Activated CD4-positive, alpha-beta T cell treated with anti-CD3 and anti-CD28 coated beads, Interleukin-2, amount 10 ng/mL, durations not matched to agents 7 days and 5 days (primary cell): ENCODE results near the gene AIFM1. TPM values are rescaled to one million over a fixed set of nuclear protein-coding genes. Genes with fewer than 3 reads are reported as not detected.

ENCODE experiments used
- CTCF ChIA-PET: fragments of 350-600 bp; sonication (Branson Sonifier 250); formaldehyde crosslinking; loops from one replicate; lab custom pipeline; 2021; ENCODE audit warnings: antibody characterized with exemption; lab: Charles Lee
- POLR2A ChIA-PET: fragments of 350-600 bp; sonication (Branson Sonifier 250); formaldehyde crosslinking; loops from one replicate; lab custom pipeline; 2021; ENCODE audit warnings: antibody characterized with exemption; lab: Charles Lee
- DNase-seq: peaks from one replicate; pipeline ENCODE4 v3.0.0-alpha.2; 2020
- H3K27ac Mint-ChIP-seq: one replicate; pipeline ENCODE4 v1.8.0; 2021; ENCODE audit warnings: mild to moderate bottlenecking, moderate library complexity, mixed read lengths
- H3K27me3 Mint-ChIP-seq: one replicate; pipeline ENCODE4 v1.8.0; 2021; ENCODE audit warnings: mixed read lengths
- H3K36me3 Mint-ChIP-seq: one replicate; pipeline ENCODE4 v1.8.0; 2021; ENCODE audit warnings: low read depth, mixed read lengths
- H3K4me1 Mint-ChIP-seq: one replicate; pipeline ENCODE4 v1.8.0; 2021; ENCODE audit warnings: mixed read lengths
- H3K4me3 Mint-ChIP-seq: one replicate; pipeline ENCODE4 v1.8.0; 2021; ENCODE audit warnings: mild to moderate bottlenecking, moderate library complexity, mixed read lengths
- H3K9me3 Mint-ChIP-seq: one replicate; pipeline ENCODE4 v1.8.0; 2021; ENCODE audit warnings: mixed read lengths
- total RNA-seq, 2 experiments: library from RNA; stranded (reverse); gene quantifications; one replicate each; pipeline ENCODE4 v1.2.3, GENCODE V29; 2021

The AIFM1 gene
- 10 to 100 TPM; 32.3 to 40.3 TPM for total RNA-seq

DNA sequence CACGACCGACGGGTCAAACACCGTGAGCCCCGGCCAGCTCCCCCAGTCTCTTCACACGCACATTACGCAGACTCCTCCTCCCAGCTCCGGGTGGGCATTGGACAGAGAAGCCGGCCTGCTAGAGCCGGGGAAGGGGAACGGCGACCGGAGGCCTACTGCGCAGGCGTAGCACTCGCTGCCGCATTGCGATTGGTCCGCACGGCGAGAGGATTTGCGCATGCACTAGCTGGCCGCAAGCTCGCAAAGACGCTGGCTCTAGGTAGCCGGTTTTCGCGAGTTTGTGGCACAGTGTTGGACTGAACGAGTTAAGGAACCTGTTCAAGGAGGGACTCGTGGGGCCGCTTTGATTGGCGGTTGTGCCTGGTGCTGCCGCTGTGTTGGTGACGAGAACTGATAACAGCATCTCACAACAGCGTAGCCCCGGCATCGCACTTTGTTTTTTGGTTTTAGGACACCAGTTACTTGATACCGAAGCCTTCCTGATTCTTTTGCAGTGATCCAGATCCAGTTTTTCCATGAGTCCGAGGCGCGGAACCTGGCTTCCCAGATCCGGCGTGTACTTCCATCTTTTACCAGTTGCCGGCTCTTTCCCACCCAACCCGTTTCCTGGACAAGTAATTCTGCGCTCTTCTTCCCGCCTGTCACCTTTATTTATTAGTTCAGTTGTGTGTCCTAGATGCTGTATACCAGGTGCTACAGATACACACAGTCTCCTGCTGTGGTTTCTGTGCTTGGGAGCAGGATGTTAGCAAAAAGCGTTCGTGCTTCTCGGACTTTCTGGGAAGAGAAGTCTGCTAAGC, at the start of gene AIFM1:
TSS of gene AIFM1 (minus strand) at position 139 of the 800 bp plus-strand sequence. CDS start 185 bp downstream, outside the sequence.
- Mint-ChIP-seq H3K9me3 (no peaks in the 10 kb centered on the region), H3K4me1 (peaks cover 54% of the 10 kb centered on the region), H3K4me3 (peak within 1 kb of the TSS; percentile 91), H3K27ac (peak within 1 kb of the TSS; percentile 95), H3K36me3 (no peaks in the 10 kb centered on the region), H3K27me3 (no peaks in the 10 kb centered on the region)
- ChIA-PET POLR2A (no interaction called here), CTCF (interaction anchor here (0.7 to 2.5 kb wide), 4 partner anchors 8 to 85 kb away, joined by 3 to 9 read pairs (median 4); no protein-coding TSS in a partner anchor)
- DNase-seq: peak; percentile 91

DNA sequence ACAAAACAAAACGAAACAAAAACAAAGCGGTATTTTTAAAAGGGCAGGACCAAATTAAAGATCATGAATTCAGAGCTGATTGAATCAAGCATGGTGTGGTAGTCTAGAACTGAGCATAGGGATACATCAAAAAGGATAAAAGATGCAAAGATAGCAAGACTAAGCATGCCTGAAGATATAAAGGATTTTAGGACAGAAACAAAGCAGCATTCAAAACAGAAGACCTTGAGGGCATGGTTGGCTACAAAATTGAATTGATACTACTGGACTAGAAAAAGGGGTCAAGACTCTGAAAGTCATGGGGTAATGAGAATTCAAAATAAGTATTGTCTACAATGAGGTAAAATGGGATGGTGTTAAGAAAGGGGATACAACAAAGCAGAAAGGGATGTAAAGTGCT, 47.7 kb upstream of the AIFM1 start:
- ChIA-PET POLR2A (no interaction called here), CTCF (no interaction called here)
- no peak for DNase-seq
- Mint-ChIP-seq H3K36me3 (peaks cover 36% of the 10 kb centered on the region), H3K4me1 (peaks cover 17% of the 10 kb centered on the region), H3K4me3 (no peak overlapping the region), H3K27me3 (no peaks in the 10 kb centered on the region), H3K27ac (no peak overlapping the region), H3K9me3 (no peaks in the 10 kb centered on the region)

DNA sequence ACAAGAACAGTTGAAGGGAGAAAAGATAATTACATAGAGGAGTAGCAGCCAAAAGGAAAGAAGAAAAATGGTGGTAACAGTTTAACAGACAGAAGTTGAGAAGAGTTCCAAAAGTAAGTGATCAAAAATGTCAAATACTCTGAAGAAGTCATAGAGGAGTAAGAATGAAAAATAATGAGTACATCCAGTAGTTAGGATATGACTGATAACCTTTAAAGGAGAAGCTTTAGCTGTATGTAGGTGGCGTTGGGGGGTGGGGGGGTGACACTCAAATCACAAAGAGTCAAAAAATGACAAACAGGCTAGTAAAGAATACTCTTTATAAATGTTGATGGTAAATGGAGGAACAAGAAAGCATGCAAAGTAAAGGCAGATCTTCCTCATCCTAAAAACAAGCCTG, 46.7 kb upstream of the AIFM1 start:
- no peaks in the 10 kb centered on the region for H3K9me3 Mint-ChIP-seq
- CTCF ChIA-PET: interaction anchor here (0.7 to 2.3 kb wide), 3 partner anchors 8 to 42 kb away, joined by 3 to 5 read pairs (median 3); no protein-coding TSS in a partner anchor
- H3K36me3 Mint-ChIP-seq: peaks cover 36% of the 10 kb centered on the region
- H3K4me1 Mint-ChIP-seq: peaks cover 17% of the 10 kb centered on the region
- no peak overlapping the region for H3K27ac Mint-ChIP-seq
- H3K27me3 Mint-ChIP-seq: no peaks in the 10 kb centered on the region
- POLR2A ChIA-PET: no interaction called here
- no peak for DNase-seq
- H3K4me3 Mint-ChIP-seq: no peak overlapping the region

DNA sequence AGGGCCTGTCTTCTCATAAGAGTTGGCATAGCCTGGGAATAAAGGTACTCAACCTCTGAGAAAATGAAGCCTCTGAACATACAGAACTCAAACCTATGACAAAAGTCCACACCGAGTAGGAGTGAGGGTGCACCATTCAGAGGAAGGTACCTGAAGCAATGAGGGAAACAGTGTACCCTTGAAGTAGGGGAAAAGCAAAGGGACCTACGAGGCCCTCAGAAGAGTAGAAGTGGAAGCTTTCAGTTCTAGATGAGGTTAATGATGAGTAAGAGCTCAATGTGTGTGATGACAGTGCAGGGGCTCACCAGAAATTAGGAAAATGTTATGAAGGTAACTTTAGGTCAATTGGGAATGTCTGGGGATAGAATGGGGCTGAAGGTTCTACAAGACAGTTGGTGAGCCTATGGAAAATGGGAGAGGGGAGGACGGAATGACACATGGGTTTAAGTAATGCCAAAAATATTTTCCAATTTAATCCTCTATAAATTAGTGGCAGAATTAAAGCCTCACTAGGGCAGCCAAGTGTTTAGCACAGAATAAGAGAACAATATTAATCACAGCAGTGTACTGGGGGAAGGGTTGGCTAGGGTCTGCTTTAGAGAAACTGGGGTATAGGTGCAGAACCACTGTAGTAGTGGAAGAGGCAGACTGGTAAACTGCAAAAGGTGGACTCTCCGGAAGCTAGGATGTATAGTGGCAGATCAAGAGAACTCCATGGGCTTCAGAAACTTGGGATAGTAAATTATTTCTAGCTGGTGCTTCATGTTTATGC, 46.0 kb upstream of the AIFM1 start:
- CTCF ChIA-PET: interaction anchor here (0.7 to 2.3 kb wide), 4 partner anchors 9 to 41 kb away, joined by 3 to 5 read pairs (median 3); no protein-coding TSS in a partner anchor
- no peaks in the 10 kb centered on the region for H3K9me3 Mint-ChIP-seq
- H3K27me3 Mint-ChIP-seq: no peaks in the 10 kb centered on the region
- H3K4me1 Mint-ChIP-seq: peaks cover 17% of the 10 kb centered on the region
- peaks cover 31% of the 10 kb centered on the region for H3K36me3 Mint-ChIP-seq
- H3K4me3 Mint-ChIP-seq: no peak overlapping the region
- no peak overlapping the region for H3K27ac Mint-ChIP-seq
- POLR2A ChIA-PET: no interaction called here
- DNase-seq: no peak

DNA sequence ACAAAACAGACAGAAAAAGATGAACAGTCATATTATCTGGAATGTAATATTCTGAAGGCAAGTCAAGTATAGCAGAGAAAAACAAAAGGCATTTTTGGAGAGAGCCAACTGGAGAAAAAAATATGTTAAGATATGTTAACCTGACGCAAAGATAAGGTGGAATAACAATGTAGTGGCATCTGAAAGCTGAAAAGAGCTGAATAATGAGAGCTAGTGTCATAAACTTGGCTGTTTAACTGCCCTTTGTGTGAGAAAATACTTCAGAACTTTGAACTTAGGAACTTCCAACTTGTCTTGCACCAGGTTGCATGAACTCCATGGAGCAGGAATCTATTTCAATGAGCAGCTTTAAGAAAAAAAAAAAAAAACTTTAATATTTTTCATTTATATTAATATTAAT, 39.0 kb upstream of the AIFM1 start:
- ChIA-PET CTCF (no interaction called here), POLR2A (no interaction called here)

DNA sequence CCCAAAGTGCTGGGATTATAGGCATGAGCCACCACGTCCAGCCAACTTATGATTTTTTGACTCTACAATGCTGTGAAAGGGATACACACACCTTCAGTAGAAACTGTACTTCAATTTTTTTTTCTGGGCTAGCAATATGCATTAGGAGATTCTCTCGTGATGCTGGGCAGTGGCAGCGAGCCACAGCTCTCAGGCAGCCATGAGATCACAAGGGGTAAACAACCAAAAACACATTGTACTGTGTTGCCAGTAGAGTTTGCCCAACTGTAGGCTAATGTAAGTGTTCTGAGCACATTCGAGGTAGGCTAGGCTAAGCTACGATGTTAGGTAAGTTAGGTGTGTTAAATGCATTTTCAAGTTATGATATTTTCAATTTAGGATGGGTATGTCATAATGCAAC, 31.8 kb upstream of the AIFM1 start:
- Mint-ChIP-seq H3K4me3 (no peak overlapping the region), H3K27ac (no peak overlapping the region), H3K36me3 (no peaks in the 10 kb centered on the region), H3K4me1 (peaks cover under 1% of the 10 kb centered on the region), H3K9me3 (no peaks in the 10 kb centered on the region), H3K27me3 (peaks cover 5% of the 10 kb centered on the region)
- DNase-seq: no peak
- ChIA-PET CTCF (interaction anchor here (0.9 to 1.6 kb wide), 2 partner anchors 11 to 137 kb away, joined by 3 to 4 read pairs; no protein-coding TSS in a partner anchor), POLR2A (no interaction called here)

More for the DNA sequence above, 39.0 kb upstream of the AIFM1 start:
- H3K4me3 Mint-ChIP-seq: no peak overlapping the region
- H3K36me3 Mint-ChIP-seq: peaks cover 9% of the 10 kb centered on the region
- no peaks in the 10 kb centered on the region for H3K9me3 Mint-ChIP-seq
- DNase-seq: no peak
- no peaks in the 10 kb centered on the region for H3K27me3 Mint-ChIP-seq
- no peak overlapping the region for H3K27ac Mint-ChIP-seq
- no peaks in the 10 kb centered on the region for H3K4me1 Mint-ChIP-seq

DNA sequence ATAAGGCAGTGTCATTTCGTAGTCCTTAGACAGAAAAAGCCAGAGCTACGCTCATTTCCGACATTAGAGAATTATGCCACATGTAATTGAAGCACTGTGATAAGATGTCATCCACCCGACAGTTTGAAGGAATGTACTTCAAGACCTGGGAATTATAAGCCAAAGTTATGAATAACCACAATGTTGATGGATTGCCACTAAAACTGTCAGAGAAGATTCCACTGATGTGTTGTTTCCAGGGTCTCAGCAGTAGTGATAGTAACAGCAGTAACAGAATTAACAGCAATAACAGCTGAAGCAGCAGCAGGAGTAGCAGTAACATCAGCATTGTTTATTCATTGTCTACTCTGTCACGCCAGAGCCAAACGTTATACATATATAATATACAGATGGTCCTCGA, 30.8 kb upstream of the AIFM1 start:
- POLR2A ChIA-PET: no interaction called here
- peaks cover 5% of the 10 kb centered on the region for H3K27me3 Mint-ChIP-seq
- no peak for DNase-seq
- CTCF ChIA-PET: interaction anchor here (1.6 kb wide), 1 partner anchor 10 kb away, joined by 4 read pairs; no protein-coding TSS in a partner anchor
- no peak overlapping the region for H3K27ac Mint-ChIP-seq
- H3K4me1 Mint-ChIP-seq: peaks cover 3% of the 10 kb centered on the region
- H3K36me3 Mint-ChIP-seq: no peaks in the 10 kb centered on the region
- H3K4me3 Mint-ChIP-seq: no peak overlapping the region
- H3K9me3 Mint-ChIP-seq: no peaks in the 10 kb centered on the region

DNA sequence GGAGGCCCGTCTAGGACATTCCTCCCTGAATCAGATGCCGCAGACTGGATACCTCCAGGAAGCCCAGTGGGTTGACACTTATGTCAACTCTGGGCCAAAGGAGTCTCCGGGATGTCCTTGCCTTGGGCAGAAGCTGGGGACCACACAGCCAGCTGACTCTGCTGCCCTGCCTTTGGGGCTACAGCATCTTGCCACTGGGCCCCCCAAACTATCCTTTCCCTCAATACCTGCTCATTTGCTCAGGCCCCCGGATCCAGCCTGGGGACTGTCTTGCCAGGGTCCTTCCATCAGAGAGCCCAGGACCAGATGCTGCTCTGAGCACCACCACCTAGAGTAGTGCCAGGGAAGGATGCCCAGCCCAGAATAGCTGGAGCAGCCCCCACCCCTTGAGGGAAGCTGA, 25.2 kb upstream of the AIFM1 start:
- H3K27ac Mint-ChIP-seq: no peak overlapping the region
- no peak for DNase-seq
- no peaks in the 10 kb centered on the region for H3K36me3 Mint-ChIP-seq
- no peak overlapping the region for H3K4me3 Mint-ChIP-seq
- POLR2A ChIA-PET: no interaction called here
- H3K27me3 Mint-ChIP-seq: peaks cover 5% of the 10 kb centered on the region
- peaks cover 8% of the 10 kb centered on the region for H3K4me1 Mint-ChIP-seq
- CTCF ChIA-PET: interaction anchor here (2.9 kb wide), 1 partner anchor 110 kb away, joined by 17 read pairs; no protein-coding TSS in a partner anchor
- no peaks in the 10 kb centered on the region for H3K9me3 Mint-ChIP-seq

DNA sequence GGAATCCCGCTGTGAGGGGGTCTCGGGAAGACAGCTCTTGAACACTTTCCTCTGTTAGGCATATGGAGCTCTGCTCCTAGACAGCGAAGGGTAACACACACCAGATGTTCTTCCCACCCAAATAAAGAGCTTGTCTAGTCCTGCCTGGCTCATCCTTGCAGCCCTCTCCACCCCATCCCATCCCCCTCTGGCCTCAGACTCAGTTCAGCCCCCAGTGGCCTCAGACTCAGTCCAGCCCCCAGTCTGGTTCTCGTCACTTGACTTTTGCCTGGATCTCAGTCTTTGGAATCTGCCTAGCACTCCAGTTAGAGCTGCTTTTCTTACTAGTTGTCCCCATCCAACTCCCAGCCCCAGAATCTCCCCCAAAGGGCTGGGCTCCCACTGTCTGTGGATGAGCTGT, 21.0 kb upstream of the AIFM1 start:
- ChIA-PET POLR2A (no interaction called here), CTCF (interaction anchor here (0.8 to 1.5 kb wide), 3 partner anchors 10 to 17 kb away, joined by 3 to 4 read pairs (median 4); no protein-coding TSS in a partner anchor)
- DNase-seq: no peak
- Mint-ChIP-seq H3K9me3 (no peaks in the 10 kb centered on the region), H3K36me3 (peaks cover 7% of the 10 kb centered on the region), H3K4me3 (no peak overlapping the region), H3K27me3 (no peaks in the 10 kb centered on the region), H3K27ac (peak overlapping the region; percentile 62), H3K4me1 (peaks cover 26% of the 10 kb centered on the region)

DNA sequence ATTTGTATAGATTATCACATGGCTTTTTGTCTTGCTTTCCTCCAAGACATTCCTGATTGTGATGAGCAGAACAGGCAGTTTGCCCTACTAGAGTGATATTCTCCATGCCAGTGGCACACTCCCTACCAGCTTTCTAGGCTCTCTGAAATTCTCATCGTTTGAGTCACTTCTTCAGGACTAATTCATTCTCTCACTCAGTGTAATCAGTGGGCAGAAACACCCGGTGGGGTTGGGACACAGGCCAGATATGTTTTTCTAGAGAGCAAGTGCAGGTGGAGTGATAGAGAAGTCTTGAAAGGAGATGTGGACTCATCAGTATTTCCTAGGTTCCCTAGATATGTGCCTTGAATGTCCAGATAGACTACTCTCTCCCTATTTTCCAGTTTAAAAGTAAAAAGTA, 19.2 kb upstream of the AIFM1 start:
- CTCF ChIA-PET: no interaction called here
- no peaks in the 10 kb centered on the region for H3K9me3 Mint-ChIP-seq
- no peak overlapping the region for H3K4me3 Mint-ChIP-seq
- no peaks in the 10 kb centered on the region for H3K27me3 Mint-ChIP-seq
- H3K27ac Mint-ChIP-seq: peak overlapping the region; percentile 60
- H3K36me3 Mint-ChIP-seq: peaks cover 9% of the 10 kb centered on the region
- H3K4me1 Mint-ChIP-seq: peaks cover 28% of the 10 kb centered on the region
- no peak for DNase-seq
- POLR2A ChIA-PET: no interaction called here

DNA sequence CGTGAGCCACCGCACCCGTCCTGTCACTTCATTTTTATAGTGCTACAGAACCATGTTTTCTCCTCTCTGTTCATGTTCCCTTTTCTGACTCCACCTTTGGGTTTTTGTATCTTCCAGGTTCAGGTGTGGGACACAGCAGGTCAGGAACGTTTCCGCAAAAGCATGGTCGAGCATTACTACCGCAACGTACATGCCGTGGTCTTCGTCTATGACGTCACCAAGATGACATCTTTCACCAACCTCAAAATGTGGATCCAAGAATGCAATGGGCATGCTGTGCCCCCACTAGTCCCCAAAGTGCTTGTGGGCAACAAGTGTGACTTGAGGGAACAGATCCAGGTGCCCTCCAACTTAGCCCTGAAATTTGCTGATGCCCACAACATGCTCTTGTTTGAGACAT, 18.5 kb upstream of the AIFM1 start:
- H3K4me3 Mint-ChIP-seq: peak overlapping the region; percentile 38
- no peaks in the 10 kb centered on the region for H3K9me3 Mint-ChIP-seq
- H3K36me3 Mint-ChIP-seq: peaks cover 14% of the 10 kb centered on the region
- DNase-seq: no peak
- H3K27ac Mint-ChIP-seq: peak overlapping the region; percentile 84
- H3K27me3 Mint-ChIP-seq: no peaks in the 10 kb centered on the region
- ChIA-PET CTCF (no interaction called here), POLR2A (no interaction called here)
- peaks cover 34% of the 10 kb centered on the region for H3K4me1 Mint-ChIP-seq

DNA sequence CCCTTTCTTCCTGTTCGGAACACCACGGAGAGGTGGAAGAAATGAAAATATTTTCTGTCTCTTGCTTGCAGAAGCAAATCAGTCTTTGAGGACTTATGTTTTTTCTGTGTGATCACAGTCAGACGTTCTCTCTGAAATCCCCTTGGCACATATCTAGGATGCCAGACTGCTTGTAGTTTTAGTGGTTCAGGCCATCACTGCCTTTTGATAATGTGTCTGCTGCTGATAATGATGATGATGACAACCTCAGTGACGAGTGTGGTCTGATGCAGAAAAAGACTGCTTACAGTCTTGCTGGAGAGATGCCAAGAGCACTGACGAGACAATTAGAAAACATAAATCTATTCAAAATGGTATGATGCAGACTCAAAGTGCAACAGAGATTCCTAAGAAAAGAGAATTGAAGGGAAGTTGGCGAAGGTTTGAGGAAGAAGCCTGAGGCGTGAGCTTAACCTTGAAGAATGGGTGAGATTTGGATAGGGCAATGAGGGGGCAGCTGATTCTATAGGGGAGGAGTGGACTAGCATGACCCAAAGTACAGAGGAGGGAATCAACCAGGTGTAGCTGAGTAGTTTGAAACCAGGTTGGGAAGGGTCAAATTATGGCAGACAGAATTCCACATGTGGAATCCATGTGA, 14.1 kb upstream of the AIFM1 start:
- ChIA-PET POLR2A (no interaction called here), CTCF (interaction anchor here (1.2 to 1.4 kb wide), 4 partner anchors 9 to 100 kb away, joined by 3 to 4 read pairs (median 4); no protein-coding TSS in a partner anchor)
- Mint-ChIP-seq H3K4me3 (no peak overlapping the region), H3K27ac (peak overlapping the region; percentile 47), H3K27me3 (no peaks in the 10 kb centered on the region), H3K36me3 (peaks cover 39% of the 10 kb centered on the region), H3K9me3 (no peaks in the 10 kb centered on the region), H3K4me1 (peaks cover 53% of the 10 kb centered on the region)
- no peak for DNase-seq
